OCI-LY3 (cell line): ENCODE measurements around the gene KCNC4.

Experiments
- EZH2phosphoT487 ChIP-seq: fragments of 200-600 bp; shearing (Covaris generic); IDR thresholded peaks from 2 replicates; pipeline ENCODE4 v1.6.1; 2018; ENCODE audit warnings: antibody characterized with exemption, mixed run types, low read depth
- TF ChIP-seq, protein P1 (sequence below): fragments of 200-600, 300-600 bp; sonication (generic); IDR thresholded peaks from 2 replicates; pipeline ENCODE4 v1.5.1; 2014; ENCODE audit warnings: antibody characterized with exemption, low read length, low read depth

DNA sequence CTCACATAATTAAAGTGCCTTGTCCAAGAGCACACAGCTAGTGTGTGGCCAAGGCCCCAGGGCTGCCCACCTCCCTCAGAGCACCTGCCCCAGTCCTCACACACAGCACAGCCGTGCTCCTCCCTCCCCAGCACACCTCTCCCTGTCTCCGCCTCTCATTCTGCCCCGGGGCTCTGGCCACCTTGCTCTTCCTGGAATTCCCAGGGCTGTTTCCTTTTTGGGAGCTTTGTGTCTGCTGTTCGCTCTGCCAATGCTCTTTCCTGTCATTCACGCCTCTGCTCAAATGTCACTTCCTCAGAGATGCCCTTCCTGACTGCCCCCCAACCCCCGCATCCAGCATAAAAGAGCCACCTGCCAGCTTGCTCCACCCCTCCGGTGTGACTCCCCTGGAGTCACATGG, 46.5 kb upstream of the KCNC4 start:
- TF ChIP-seq, protein P1, sequence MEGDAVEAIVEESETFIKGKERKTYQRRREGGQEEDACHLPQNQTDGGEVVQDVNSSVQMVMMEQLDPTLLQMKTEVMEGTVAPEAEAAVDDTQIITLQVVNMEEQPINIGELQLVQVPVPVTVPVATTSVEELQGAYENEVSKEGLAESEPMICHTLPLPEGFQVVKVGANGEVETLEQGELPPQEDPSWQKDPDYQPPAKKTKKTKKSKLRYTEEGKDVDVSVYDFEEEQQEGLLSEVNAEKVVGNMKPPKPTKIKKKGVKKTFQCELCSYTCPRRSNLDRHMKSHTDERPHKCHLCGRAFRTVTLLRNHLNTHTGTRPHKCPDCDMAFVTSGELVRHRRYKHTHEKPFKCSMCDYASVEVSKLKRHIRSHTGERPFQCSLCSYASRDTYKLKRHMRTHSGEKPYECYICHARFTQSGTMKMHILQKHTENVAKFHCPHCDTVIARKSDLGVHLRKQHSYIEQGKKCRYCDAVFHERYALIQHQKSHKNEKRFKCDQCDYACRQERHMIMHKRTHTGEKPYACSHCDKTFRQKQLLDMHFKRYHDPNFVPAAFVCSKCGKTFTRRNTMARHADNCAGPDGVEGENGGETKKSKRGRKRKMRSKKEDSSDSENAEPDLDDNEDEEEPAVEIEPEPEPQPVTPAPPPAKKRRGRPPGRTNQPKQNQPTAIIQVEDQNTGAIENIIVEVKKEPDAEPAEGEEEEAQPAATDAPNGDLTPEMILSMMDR, result no peak
- no peak for TF ChIP-seq EZH2phosphoT487
